ENCODE measurements around the gene SPAG17. TPM values are rescaled to one million over a fixed set of nuclear protein-coding genes. Genes with fewer than 3 reads are reported as not detected.
A peak's percentile ranks its signal among the peaks of the same experiment; 100 is the strongest.

The SPAG17 gene
- total RNA-seq, 1 experiment from 2014 or later = 0.52 TPM

DNA sequence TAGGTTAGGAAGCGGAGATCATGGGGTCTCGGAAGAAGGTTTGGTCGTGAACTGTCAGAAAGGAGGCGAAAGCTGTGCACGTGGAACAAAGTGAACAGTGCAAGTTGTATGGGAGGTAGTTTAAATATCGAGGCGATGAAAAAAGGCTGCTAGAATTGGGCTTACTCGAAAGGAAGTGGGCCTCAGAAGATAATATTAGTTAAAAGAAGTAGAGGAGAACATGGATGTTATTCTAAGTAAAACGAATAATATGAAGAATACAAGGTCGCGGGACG is 254.9 kb downstream of the SPAG17 start:
- ChIA-PET CTCF (interaction anchor here (2.2 kb wide), 1 partner anchor 35 kb away, joined by 13 read pairs; no protein-coding TSS in a partner anchor), POLR2A (interaction anchor here (0.6 kb wide), 1 partner anchor 10 kb away, joined by 3 read pairs; no protein-coding TSS in a partner anchor)
- Mint-ChIP-seq H3K4me3 (peak overlapping the region; percentile 98), H3K27me3 (ENCODE audit: low read depth) (no peaks in the 10 kb centered on the region), H3K4me1 (peaks cover 37% of the 10 kb centered on the region), H3K9me3 (no peaks in the 10 kb centered on the region), H3K27ac (peak overlapping the region; percentile 77), H3K36me3 (peaks cover 11% of the 10 kb centered on the region)
- TF ChIP-seq, protein P1, sequence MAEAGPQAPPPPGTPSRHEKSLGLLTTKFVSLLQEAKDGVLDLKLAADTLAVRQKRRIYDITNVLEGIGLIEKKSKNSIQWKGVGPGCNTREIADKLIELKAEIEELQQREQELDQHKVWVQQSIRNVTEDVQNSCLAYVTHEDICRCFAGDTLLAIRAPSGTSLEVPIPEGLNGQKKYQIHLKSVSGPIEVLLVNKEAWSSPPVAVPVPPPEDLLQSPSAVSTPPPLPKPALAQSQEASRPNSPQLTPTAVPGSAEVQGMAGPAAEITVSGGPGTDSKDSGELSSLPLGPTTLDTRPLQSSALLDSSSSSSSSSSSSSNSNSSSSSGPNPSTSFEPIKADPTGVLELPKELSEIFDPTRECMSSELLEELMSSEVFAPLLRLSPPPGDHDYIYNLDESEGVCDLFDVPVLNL (CRISPR knock-in tag; IDR thresholded peaks at IDR 0.05; ENCODE audit: borderline replicate concordance, low read depth) = no peak
- TF ChIP-seq GRHL2 (CRISPR knock-in tag; IDR thresholded peaks at IDR 0.05; ENCODE audit: insufficient replicate concordance, severe bottlenecking) (no peak), EMX1 (CRISPR knock-in tag; IDR thresholded peaks at IDR 0.05) (no peak), SMAD4 (CRISPR knock-in tag; IDR thresholded peaks at IDR 0.05) (no peak), MXD4 (CRISPR knock-in tag; IDR thresholded peaks at IDR 0.05; ENCODE audit: borderline replicate concordance) (no peak), CBFB (CRISPR knock-in tag; IDR thresholded peaks at IDR 0.05; ENCODE audit: low read depth) (no peak), TEAD4 (CRISPR knock-in tag; IDR thresholded peaks at IDR 0.05) (no peak), ZNF232 (CRISPR knock-in tag; IDR thresholded peaks at IDR 0.05) (no peak), IRF2 (CRISPR knock-in tag; IDR thresholded peaks at IDR 0.05; ENCODE audit: borderline replicate concordance, low read depth) (no peak), NFYB (CRISPR knock-in tag; conservative IDR thresholded peaks at IDR 0.05; ENCODE audit: low read depth) (no peak), NFATC4 (CRISPR knock-in tag; IDR thresholded peaks at IDR 0.05) (no peak), SOX15 (CRISPR knock-in tag; IDR thresholded peaks at IDR 0.05) (no peak), JAZF1 (CRISPR knock-in tag; IDR thresholded peaks at IDR 0.05) (no peak), ETV6 (CRISPR knock-in tag; IDR thresholded peaks at IDR 0.05) (no peak)
- TF ChIP-seq, protein P2, sequence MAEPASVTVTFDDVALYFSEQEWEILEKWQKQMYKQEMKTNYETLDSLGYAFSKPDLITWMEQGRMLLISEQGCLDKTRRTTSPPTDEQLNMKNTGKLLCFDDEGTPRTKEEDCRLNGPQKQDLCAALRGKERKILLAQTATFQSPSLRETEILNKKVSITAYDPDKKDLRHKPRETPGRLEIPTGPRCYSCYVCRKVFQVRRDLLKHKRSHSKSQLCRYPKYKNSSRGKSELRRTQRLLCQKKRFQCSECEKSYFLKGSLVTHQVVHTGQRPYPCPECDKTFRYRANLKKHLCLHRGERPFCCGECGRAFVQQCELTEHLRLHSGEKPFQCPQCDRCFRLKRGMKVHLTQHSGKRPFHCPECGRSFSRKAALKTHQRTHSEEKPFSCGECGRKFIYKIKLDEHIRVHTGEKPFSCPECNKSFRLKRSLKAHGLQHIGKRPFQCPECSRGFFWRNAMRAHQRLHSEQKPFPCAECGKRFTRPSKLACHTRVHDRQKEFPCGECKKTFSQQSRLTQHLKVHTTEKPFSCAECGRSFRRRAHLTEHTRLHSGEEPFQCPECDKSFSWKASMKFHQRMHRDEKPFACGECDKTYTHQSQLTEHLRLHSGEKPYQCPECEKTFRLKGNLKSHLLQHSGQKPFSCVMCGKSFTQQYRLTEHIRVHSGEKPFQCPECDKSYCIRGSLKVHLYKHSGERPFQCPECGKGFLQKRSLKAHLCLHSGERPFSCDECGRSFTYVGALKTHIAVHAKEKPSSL (CRISPR knock-in tag; conservative IDR thresholded peaks at IDR 0.05) = no peak
- TF ChIP-seq, protein P3, sequence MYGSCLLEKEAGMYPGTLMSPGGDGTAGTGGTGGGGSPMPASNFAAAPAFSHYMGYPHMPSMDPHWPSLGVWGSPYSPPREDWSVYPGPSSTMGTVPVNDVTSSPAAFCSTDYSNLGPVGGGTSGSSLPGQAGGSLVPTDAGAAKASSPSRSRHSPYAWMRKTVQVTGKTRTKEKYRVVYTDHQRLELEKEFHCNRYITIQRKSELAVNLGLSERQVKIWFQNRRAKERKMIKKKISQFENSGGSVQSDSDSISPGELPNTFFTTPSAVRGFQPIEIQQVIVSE (CRISPR knock-in tag; IDR thresholded peaks at IDR 0.05; ENCODE audit: borderline replicate concordance) = no peak
- TF ChIP-seq, protein P4, sequence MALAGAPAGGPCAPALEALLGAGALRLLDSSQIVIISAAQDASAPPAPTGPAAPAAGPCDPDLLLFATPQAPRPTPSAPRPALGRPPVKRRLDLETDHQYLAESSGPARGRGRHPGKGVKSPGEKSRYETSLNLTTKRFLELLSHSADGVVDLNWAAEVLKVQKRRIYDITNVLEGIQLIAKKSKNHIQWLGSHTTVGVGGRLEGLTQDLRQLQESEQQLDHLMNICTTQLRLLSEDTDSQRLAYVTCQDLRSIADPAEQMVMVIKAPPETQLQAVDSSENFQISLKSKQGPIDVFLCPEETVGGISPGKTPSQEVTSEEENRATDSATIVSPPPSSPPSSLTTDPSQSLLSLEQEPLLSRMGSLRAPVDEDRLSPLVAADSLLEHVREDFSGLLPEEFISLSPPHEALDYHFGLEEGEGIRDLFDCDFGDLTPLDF (CRISPR knock-in tag; IDR thresholded peaks at IDR 0.05) = no peak
- TF ChIP-seq, protein P5, sequence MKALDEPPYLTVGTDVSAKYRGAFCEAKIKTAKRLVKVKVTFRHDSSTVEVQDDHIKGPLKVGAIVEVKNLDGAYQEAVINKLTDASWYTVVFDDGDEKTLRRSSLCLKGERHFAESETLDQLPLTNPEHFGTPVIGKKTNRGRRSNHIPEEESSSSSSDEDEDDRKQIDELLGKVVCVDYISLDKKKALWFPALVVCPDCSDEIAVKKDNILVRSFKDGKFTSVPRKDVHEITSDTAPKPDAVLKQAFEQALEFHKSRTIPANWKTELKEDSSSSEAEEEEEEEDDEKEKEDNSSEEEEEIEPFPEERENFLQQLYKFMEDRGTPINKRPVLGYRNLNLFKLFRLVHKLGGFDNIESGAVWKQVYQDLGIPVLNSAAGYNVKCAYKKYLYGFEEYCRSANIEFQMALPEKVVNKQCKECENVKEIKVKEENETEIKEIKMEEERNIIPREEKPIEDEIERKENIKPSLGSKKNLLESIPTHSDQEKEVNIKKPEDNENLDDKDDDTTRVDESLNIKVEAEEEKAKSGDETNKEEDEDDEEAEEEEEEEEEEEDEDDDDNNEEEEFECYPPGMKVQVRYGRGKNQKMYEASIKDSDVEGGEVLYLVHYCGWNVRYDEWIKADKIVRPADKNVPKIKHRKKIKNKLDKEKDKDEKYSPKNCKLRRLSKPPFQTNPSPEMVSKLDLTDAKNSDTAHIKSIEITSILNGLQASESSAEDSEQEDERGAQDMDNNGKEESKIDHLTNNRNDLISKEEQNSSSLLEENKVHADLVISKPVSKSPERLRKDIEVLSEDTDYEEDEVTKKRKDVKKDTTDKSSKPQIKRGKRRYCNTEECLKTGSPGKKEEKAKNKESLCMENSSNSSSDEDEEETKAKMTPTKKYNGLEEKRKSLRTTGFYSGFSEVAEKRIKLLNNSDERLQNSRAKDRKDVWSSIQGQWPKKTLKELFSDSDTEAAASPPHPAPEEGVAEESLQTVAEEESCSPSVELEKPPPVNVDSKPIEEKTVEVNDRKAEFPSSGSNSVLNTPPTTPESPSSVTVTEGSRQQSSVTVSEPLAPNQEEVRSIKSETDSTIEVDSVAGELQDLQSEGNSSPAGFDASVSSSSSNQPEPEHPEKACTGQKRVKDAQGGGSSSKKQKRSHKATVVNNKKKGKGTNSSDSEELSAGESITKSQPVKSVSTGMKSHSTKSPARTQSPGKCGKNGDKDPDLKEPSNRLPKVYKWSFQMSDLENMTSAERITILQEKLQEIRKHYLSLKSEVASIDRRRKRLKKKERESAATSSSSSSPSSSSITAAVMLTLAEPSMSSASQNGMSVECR (CRISPR knock-in tag; IDR thresholded peaks at IDR 0.05; ENCODE audit: borderline replicate concordance) = no peak
- TF ChIP-seq, protein P6, sequence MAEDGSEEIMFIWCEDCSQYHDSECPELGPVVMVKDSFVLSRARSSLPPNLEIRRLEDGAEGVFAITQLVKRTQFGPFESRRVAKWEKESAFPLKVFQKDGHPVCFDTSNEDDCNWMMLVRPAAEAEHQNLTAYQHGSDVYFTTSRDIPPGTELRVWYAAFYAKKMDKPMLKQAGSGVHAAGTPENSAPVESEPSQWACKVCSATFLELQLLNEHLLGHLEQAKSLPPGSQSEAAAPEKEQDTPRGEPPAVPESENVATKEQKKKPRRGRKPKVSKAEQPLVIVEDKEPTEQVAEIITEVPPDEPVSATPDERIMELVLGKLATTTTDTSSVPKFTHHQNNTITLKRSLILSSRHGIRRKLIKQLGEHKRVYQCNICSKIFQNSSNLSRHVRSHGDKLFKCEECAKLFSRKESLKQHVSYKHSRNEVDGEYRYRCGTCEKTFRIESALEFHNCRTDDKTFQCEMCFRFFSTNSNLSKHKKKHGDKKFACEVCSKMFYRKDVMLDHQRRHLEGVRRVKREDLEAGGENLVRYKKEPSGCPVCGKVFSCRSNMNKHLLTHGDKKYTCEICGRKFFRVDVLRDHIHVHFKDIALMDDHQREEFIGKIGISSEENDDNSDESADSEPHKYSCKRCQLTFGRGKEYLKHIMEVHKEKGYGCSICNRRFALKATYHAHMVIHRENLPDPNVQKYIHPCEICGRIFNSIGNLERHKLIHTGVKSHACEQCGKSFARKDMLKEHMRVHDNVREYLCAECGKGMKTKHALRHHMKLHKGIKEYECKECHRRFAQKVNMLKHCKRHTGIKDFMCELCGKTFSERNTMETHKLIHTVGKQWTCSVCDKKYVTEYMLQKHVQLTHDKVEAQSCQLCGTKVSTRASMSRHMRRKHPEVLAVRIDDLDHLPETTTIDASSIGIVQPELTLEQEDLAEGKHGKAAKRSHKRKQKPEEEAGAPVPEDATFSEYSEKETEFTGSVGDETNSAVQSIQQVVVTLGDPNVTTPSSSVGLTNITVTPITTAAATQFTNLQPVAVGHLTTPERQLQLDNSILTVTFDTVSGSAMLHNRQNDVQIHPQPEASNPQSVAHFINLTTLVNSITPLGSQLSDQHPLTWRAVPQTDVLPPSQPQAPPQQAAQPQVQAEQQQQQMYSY (CRISPR knock-in tag; IDR thresholded peaks at IDR 0.05) = no peak
- TF ChIP-seq, protein P7, sequence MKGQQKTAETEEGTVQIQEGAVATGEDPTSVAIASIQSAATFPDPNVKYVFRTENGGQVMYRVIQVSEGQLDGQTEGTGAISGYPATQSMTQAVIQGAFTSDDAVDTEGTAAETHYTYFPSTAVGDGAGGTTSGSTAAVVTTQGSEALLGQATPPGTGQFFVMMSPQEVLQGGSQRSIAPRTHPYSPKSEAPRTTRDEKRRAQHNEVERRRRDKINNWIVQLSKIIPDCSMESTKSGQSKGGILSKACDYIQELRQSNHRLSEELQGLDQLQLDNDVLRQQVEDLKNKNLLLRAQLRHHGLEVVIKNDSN (CRISPR knock-in tag; IDR thresholded peaks at IDR 0.05) = no peak
- DNase-seq (ENCODE audit: low spot score) (no peak), ATAC-seq (no peak)

Data from WTC11 (cell line).